Renal cortex interstitium (tissue), 11 donors: Measurements from ENCODE around the gene ZCCHC10. TPM values are rescaled to one million over a fixed set of nuclear protein-coding genes. Genes with fewer than 3 reads are reported as not detected.
"Not testable (repeated sequence)": the region's sequence is repeated elsewhere in the genome, so short reads cannot be mapped to it uniquely, and the experiment has no call there.

Experiments used
- DNase-seq, 11 donors: peaks; one replicate each; pipeline ENCODE4 v3.0.0-alpha.2; 2013; ENCODE audit warnings: low read depth in 9 of 11, low spot score in 4 of 11; ENCODE audit errors: extremely low read depth in 1 of 11
- polyA plus RNA-seq, 3 donors: library from polyadenylated mRNA; unstranded; fragments of 120-200 nt; gene quantifications; one replicate each; pipeline ENCODE4 v1.2.1, GENCODE V29; 2013; ENCODE audit not compliant: insufficient read length in 3 of 3

The ZCCHC10 gene
- polyA plus RNA-seq, 3 donors: 28.8 to 36.8 (median 30.5) TPM

DNA sequence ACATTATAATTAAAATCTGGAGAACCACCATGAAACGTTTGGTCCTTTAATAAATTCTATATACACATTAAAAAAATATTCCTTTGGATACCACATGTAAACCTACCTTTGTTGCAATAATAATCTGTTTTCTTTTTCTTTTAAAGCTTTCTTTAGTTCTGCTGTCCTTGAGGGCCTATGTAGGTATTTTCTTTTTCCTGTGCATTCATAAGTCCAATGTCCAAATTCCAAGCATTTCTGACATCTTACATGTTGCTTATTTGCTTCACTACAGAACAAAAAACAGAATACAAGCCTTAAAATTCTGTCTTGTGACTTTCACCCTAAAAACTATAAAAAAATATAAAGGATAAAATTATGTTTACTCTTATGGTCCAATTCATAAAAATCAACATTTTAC is 19.7 kb downstream of the ZCCHC10 start:
- no peak for DNase-seq

DNA sequence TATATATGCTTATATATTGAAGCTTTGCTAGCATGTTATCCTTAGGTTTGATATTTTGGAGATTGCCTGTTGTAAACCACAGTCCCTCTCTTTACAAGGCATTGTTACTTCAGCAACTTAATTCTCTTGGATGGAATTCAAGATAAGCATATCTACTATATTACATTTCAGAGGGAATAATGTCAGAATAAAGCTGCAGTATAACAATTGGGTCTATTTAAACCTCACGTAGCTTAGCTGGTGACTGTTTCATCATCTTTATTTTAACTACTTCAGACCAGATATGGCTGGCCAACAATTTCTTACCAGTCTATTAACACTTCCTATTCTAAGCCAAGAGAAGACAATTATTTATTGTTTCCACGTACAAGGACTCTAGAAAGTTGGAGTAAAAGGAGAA is 27.1 kb downstream of the ZCCHC10 start:
- DNase-seq: no peak

DNA sequence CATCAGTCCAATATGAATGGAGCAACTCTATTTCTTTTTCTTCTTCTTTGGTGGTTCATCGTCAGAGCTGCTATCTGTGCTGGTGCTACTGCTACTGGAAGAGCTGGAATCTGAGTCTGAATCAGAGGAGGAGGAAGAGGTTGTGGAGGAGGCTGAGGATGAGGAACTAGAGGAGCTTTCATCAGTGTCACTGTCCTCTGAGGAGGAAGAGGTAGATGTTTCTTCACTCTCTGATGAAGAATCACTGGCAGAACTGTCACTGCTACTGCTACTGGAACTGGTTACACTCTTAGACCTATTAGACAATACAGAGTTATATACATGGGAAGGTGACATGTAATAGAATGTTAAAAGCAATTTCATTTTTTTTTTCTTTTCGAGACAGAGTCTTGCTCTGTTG is 27.8 kb downstream of the ZCCHC10 start:
- no peak for DNase-seq

DNA sequence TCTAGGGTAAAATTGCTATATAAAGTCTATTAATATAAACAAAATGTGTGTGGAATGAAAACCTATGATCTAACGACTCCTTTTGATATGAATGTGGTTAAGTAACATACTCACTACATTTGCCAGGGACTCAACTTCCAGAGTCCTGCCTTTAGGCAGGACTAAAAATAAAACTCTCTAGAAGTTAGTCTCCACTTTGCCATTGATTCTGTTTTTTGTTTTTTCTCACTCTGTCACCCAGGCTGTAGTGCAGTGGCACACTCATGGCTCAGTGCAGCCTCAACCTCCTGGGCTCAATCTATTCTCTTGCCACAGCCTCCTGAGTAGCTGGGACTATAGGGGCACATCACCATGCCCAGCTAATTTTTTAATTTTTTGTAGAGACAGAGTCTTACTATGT is 30.0 kb downstream of the ZCCHC10 start:
- DNase-seq: no peak

DNA sequence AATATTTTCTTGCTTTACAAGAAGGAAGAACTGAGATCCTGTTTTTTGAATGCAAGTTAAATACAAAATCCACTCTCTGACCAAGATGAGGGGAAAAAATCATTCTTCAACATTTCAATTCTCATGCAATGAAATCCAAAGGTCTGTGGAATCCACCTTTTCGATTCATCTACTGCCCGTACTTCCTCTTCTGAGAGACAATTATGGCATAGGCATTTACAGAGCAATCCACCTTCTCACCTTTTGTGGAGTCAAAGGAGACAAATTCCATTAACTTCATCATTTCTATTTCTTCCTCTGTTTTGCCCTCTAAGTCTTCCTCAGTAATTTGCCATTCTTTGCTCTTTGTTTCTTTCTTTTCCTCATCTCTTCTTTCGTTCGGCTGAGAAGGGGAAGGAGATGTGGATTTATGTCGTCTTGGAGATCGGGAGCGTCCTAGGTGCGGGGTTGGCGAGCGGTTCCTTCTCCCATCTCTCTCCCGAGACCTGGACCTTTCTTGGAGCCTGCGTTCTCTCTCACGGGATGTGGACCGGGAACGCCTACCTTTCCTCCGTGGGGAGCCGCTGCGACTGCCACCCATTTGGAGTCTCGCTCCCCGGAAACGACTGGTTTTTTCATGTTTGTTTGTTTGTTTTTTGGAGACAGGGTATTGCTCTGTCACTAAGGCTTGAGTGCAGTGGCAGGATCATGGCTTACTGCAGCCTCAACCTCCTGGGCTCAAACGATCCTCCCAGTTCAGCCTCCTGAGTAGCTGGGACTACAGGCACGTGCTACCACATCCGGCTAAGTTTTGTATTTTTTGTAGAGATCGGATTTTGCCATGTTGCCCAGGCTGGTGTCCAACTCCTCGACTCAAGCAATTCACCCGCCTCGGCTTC is 38.6 kb downstream of the ZCCHC10 start:
- DNase-seq: no peak

DNA sequence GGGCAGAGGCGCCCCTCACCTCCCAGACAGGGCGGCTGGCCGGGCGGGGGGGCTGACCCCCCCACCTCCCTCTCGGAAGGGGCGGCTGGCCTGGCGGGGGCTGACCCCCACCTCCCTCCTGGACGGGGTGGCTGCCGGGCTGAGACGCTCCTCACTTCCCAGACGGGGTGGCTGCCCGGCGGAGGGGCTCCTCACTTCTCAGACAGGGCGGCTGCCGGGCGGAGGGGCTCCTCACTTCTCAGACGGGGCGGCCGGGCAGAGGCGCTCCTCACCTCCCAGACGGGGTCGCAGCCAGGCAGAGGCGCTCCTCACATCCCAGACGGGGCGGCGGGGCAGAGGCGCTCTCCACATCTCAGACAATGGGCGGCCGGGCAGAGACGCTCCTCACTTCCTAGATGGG is 43.4 kb downstream of the ZCCHC10 start:
- DNase-seq: not testable (repeated sequence)

DNA sequence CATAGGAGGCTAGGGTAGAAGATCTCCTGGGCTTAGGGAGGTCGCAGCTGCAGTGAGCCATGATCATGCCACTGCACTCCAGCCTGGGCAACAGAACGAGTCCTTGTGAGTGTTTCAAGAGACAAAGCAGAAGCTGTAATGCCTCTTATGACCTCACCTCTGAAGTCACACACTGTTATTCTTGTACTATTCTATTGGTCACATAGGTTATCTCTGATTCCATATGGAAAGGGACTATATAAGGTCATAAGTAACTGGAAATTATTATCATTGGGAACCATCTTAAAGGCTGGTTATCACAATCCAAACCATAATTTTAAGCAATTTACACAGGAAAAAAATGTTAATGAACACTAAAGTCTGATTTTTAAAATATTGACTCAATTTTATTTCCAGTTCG is 45.1 kb downstream of the ZCCHC10 start:
- DNase-seq: no peak

DNA sequence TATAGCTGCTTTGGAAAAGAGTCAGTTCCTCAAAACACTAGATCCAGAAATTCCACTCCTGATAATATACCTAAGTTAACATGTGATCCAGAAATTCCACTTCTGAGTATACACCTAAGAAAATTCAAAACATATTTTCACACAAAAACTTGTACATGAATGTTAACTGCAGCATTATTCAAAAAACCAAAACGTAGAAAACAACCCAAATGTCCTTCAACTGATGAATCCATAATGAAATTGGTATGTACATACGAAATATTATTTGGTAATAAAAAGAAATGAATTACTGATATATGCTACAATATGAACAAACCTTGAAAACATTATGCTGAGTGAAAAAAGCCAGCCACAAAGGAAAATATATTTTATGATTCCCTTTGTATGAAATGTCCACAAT is 46.4 kb downstream of the ZCCHC10 start:
- DNase-seq: no peak

DNA sequence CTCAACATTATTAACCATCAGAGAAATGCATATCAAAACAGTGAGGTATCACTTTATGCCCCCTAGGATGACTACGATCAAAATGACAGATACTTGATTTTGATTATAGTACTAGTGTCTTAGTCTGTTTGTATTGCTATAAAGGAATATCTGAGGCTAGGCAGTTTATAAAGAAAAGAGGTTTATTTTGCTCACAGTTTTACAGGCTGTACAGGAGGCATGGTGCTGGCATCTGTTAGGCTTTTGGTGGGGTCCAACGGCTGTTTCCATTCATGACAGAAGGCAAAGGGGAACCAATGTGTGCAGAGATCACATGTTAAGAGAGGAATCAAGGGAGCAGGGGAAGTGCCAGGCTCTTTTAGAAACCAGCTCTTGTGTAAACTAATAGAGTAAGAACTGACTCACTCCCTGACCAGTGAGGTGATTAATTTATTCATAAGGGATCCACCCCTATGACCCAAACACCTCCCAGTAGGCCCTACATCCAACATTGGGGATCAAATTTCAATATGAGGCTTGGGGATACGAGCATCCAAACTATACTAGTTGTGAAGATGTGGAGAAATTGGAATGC is 46.9 kb downstream of the ZCCHC10 start:
- DNase-seq: no peak

DNA sequence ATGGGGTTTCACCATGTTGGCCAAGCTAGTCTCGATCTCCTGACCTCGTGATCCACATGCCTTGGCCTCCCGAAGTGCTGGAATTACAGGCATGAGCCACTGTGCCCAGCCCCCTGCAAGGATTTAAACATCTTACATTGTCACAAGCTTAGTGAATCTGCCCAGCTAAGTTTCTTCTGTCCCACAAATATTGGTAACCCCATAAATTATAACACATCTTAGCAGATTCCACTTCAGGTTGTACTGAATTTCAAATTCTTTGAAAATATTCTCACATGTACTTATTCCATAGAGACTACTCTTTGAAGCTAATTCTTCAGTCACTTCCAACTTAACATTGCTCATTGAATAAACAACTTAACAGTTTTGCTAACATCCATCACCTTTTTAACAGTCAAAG is 49.5 kb downstream of the ZCCHC10 start:
- no peak for DNase-seq

DNA sequence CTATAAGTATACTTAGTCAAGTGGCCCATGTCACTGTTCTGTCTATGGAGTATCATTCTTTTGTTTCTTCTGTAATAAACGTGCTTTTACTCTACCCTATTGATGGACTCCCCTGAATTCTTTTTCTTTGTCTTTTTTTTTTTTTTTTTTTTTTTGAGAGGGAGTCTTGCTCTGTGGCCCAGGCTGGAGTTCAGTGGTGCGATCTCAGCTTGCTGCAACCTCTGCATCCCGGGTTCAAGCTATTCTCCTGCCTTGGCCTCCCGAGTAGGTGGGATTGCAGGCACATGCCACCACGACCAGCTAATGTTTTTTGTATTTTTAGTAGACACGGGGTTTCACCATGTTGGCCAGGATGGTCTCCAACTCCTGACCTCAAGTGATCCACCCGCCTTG is 53.9 kb downstream of the ZCCHC10 start:
- DNase-seq: not testable (repeated sequence)

DNA sequence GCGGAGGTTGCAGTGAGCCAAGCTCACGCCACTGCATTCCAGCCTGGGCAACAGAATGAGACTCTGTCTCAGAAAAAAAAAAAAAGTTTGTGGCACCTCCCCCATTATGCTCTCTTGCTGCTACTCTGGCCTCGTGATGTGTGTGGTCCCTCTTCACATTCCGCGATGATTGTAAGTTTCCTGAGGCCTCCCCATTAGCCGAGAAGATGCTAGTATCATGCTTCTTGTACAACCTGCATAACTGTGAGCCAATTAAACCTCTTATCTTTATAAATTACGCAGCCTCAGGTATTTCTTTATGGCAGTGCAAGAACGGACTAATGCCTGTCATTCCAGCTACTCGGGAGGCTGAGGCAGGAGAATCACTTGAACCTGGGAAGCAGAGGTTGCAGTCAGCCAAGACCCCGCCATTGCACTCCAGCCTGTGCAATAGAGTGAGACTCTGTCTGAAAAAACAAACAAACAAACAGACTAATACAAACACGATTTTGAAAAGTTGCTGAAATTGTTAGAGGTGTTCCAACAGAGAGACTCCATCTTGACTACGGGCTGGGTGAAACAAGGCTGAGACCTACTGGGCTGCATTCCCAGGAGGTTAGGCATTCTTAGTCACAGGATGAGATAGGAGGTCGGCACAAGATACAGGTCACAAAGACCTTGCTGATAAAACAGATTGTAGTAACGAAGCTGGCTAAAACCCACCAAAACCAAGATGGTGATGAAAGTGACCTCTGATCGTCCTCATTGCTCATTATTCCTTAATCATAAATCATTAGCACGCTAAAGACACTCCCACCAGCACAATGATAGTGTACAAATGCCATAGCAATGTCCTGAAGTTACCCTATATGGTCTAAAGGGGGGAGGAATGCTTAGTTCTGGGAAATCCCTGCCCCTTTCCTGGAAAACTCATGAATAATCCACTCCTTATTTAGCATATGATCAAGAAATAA is 54.6 kb downstream of the ZCCHC10 start:
- no peak for DNase-seq

DNA sequence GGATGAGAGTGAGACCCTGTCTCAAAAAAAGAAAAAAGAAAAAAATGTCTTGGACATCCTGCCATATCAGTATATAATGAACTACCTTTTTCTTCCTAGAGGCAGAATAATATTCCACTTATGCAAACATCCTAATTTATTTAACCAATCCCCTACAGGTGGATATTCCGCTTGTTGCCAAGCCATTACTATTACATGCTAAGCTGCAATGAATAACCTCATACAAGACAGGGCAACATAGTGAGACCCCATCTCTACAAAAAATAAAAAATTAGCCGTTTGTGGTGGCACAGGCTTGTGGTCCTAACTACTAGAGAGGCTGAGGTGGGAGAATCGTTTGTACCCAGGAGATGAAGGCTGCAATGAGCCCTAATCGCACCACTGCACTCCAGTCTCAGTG is 61.2 kb downstream of the ZCCHC10 start:
- DNase-seq: no peak

DNA sequence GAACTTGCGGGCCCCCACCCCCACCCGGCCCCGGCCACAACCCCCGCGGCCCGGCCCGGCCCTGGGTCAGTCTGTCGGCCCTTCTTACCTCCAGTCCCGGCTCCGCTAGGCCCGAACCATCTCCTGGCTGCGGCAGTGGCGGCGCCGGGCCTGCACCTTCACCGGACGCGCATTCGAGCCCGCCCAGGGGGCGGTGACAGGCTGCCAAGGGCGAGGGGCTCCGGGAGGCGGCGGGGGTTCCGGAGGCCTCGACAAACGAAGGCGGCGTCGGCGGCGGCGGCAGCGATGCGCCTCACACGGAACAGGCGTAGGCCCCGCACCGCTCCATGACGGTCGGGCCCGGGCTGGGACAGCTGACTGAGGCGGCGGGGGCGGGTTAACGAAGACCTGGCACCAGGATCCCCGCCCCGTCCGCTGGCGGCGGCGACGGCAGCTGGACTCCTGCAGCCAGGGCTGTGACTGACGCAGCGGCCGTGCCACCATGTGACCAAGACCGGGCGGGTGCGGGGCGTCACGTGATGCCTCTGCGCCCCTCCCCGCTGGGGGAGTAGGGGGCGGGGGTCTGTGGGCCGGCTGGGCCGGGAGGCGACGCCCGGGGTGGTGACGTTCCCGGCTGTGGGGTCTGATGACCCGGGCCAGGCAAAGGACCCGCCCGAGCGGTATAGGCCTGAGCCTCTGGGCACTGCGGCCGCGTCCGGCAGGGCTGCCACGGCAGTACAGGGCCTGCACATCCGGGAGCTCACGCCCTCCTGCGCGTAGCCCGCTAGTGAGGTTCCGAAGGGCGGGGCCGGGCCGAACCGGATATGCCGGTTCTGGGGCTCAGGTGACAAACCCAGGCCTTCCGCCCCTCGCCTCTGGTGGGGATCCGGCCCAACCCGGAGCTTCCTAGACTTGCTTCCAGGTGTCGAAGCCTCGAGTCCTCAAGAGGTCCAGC is 62.9 kb downstream of the ZCCHC10 start, which contains the start of gene AFF4:
Gene AFF4, minus strand, starts transcription at position 464 of the 934 bp plus-strand sequence. CDS start 26,445 bp downstream, outside the sequence.
- DNase-seq: peak; percentile 80 to 96 (median 94)

DNA sequence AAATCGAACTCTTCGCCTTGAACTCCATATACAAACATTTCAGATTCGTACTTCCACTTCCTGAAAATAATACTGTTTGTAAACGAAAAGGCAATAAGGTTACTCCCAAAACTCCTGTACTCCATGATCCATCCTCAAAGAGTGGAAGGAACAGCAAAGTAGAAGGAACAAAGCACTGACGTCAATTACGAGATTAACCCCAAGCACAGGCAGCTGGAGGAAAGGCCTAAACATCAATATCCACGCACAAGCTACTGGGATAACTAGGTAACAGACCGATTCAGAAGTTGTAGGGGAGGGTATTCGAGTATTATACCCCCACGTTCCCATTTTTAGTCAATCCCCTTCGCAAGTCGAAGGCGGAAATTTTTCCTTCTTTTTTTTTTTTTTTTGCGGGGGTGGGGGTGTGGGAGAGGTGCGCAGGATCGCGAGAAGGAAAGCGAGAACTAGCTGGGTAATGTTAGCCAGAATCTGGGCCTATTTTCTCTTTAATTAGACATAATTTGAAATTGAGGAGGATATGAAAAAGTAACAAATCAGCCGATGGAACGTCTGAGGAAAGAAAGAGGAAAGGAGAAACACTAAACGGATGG is 63.8 kb downstream of the ZCCHC10 start:
- DNase-seq: peak in 10 of 11 donors; percentile 49 to 81 (median 72)

DNA sequence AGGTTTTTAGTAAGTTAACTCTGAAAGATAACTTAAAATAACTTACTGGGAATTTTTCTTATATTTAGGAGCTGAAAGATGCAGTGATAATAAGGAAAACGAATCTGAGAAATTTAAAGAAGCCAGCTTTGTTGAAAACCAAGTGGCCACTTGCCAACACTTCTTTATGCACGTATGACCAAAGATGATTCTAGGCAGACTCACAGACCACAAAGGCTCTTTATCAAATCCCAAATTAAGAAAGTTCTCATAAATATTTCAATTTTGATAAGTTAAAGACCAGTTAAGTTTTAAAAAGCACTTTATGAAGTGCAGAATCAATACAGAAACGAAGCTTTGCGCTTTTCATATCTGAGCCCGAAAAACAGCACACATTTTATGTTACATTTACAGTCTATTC is 64.5 kb downstream of the ZCCHC10 start:
- DNase-seq: peak in 5 of 11 donors; percentile 27 to 51 (median 33)

DNA sequence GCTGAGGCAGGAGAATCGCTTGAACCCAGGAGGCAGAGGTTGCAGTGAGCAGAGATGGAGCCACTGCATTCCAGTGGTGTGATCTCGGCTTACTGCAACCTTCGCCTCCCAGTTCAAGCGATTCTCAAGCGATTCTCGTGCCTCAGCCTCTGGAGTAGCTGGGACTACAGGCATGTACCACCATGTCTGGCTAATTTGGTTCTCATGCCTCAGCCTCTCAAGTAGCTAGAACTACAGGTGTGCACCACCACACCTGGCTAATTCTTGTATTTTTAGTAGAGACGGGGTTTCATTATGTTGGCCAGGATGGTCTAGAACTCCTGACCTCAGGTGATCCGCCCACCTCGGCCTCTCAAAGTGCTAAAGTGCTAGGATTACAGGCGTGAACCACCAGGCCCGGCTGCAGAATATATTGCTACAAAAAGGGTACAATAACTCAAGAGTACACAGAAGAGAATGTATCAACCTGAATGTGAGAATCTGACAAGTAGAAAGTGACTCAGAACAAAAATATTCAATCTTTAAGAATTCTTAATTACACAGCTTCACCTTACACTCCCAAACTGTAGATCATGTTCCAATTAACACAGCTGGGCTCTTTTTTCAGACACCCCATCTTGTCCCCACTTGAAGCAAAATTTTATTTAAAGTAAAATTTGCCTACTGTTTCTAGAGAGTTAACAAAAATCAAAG is 65.1 kb downstream of the ZCCHC10 start:
- peak in 1 of 11 donors; percentile 19 for DNase-seq
